Sigmoid colon (tissue), 7 donors: ENCODE measurements around the gene KIF5C. TPM values are rescaled to one million over a fixed set of nuclear protein-coding genes. Genes with fewer than 3 reads are reported as not detected.

Source experiments
- DNase-seq: peaks from one replicate; pipeline ENCODE4 v3.0.0-alpha.2; 2019
- H3K27ac ChIP-seq, 4 donors: fragments of 200-600 bp; sonication (generic); one replicate each; pipeline ENCODE4 v1.5.1; 2016 to 2019; ENCODE audit warnings: mild to moderate bottlenecking in 1 of 4
- H3K27me3 ChIP-seq, 3 donors: fragments of 200-600 bp; sonication (generic); one replicate each; pipeline ENCODE4 v1.5.1; 2019; ENCODE audit warnings: mild to moderate bottlenecking in 1 of 3
- H3K36me3 ChIP-seq, 4 donors: fragments of 200-600 bp; sonication (generic); one replicate each; pipeline ENCODE4 v1.5.1; 2016 to 2019
- H3K4me1 ChIP-seq, 4 donors: fragments of 200-600 bp; sonication (generic); one replicate each; pipeline ENCODE4 v1.5.1; 2017 to 2019
- H3K4me3 ChIP-seq, 4 donors: fragments of 200-600 bp; sonication (generic); one replicate each; pipeline ENCODE4 v1.5.1; 2017 to 2019; ENCODE audit warnings: mild to moderate bottlenecking in 2 of 4, moderate library complexity in 1 of 4
- H3K9me3 ChIP-seq, 4 donors: fragments of 200-600 bp in 3 of 4; sonication (generic) in 3 of 4; one replicate each; pipeline versions ENCODE4 v1.5.1 to v1.6.1; 2013 to 2019
- EP300 ChIP-seq, 4 donors: sonication (generic); formaldehyde crosslinking; IDR thresholded peaks; one replicate each; pipeline ENCODE4 v1.6.1; 2017; ENCODE audit warnings: antibody characterized with exemption in 4 of 4
- POLR2A ChIP-seq, 2 donors: fragments of 450-650 bp; IDR thresholded peaks; one replicate each; pipeline ENCODE4 v1.6.1; 2016; ENCODE audit warnings: antibody characterized with exemption in 2 of 2, mild to moderate bottlenecking in 2 of 2, moderate library complexity in 2 of 2
- POLR2AphosphoS5 ChIP-seq, 4 donors: sonication (generic); formaldehyde crosslinking; IDR thresholded peaks; one replicate each; pipeline ENCODE4 v1.6.1; 2017; ENCODE audit warnings: antibody characterized with exemption in 4 of 4
- WGBS, 2 donors: extraction: QIAGEN DNeasy Blood & Tissue Kit; methylation state at CpG; one replicate each; pipeline ENCODE4 v1.1.7; 2013; 5-methylcytosine and 5-hydroxymethylcytosine counted together
- intact Hi-C: fragments of 100-400 bp; cut with DNase I; formaldehyde crosslinking; loops from one replicate; pipeline ENCODE4 v1.15.1; 2023
- polyA plus RNA-seq, 3 donors: library from polyadenylated mRNA; stranded (reverse); fragments of 200-250 nt; gene quantifications; one replicate each; pipeline ENCODE4 v1.2.3, GENCODE V29; 2013
- total RNA-seq, 4 donors: library from RNA; depleted of rRNA; stranded (reverse); fragments of >200 nt; gene quantifications; one replicate each; pipeline ENCODE4 v1.1.0, GENCODE V29; 2016
- TF ChIP-seq, protein P1 (sequence below), 4 experiments: fragments of 450-650 bp in 3 of 4; fragments of 200-600 bp in 1 of 4; IDR thresholded peaks; one replicate each; pipeline ENCODE4 v1.5.1; 2016 to 2019; ENCODE audit warnings: antibody characterized with exemption in 4 of 4, mild to moderate bottlenecking in 3 of 4, moderate library complexity in 2 of 4
- donor health status: healthy with polysubstance abuse.
- donor health status: Bipolar disorder and iron deficiency.
- donor health status: healthy.

Gene KIF5C
- total and polyA plus RNA-seq, 7 donors = 0.23 to 11.1 (median 7.3) TPM

DNA sequence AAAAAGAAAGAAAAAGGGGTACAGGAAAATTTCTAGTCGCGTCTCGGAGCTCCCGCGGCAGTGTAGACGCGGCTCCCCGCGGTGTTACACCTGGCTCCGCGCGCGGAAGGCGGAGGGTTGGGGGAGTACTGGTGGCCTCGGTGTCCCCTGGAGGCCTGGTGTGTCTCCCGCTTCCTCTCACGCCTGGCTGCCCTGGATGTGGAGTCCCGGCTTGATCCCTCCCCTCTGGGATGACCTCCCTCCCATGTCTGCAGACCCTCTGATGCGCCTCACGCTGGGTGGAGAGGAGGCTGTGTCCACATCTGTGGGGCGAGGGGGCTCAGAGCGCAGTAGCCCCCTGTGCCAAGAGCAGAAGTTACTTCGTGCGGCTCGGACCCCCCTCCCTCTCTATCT, 1.2 kb downstream of the KIF5C start:
- H3K36me3 ChIP-seq = no peaks in the 10 kb centered on the region
- H3K4me1 ChIP-seq = peaks cover 0 to 29% (median 23%) of the 10 kb centered on the region in 4 donors
- H3K4me3 ChIP-seq = peak overlapping the region; percentile 28 to 54 (median 46)
- no peak overlapping the region for H3K27ac ChIP-seq
- TF ChIP-seq, protein P1, sequence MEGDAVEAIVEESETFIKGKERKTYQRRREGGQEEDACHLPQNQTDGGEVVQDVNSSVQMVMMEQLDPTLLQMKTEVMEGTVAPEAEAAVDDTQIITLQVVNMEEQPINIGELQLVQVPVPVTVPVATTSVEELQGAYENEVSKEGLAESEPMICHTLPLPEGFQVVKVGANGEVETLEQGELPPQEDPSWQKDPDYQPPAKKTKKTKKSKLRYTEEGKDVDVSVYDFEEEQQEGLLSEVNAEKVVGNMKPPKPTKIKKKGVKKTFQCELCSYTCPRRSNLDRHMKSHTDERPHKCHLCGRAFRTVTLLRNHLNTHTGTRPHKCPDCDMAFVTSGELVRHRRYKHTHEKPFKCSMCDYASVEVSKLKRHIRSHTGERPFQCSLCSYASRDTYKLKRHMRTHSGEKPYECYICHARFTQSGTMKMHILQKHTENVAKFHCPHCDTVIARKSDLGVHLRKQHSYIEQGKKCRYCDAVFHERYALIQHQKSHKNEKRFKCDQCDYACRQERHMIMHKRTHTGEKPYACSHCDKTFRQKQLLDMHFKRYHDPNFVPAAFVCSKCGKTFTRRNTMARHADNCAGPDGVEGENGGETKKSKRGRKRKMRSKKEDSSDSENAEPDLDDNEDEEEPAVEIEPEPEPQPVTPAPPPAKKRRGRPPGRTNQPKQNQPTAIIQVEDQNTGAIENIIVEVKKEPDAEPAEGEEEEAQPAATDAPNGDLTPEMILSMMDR (IDR thresholded peaks at IDR 0.05) = no peak
- TF ChIP-seq POLR2AphosphoS5 (IDR thresholded peaks at IDR 0.05) = no peak
- no peak for TF ChIP-seq EP300 (IDR thresholded peaks at IDR 0.05)
- no peak for TF ChIP-seq POLR2A (IDR thresholded peaks at IDR 0.05)
- 3 to 11% methylated on average over 25 of the region's 25 CpGs for WGBS, 2 donors
- intact Hi-C loops = loop anchor here (10.0 kb wide), 1 partner anchor 231 kb away; the partner anchor contains the start of gene EPC2
- DNase-seq = no peak
- peaks cover 16 to 46% (median 21%) of the 10 kb centered on the region in 3 donors for H3K27me3 ChIP-seq
- H3K9me3 ChIP-seq = peaks cover 0 to 5% (median 0%) of the 10 kb centered on the region in 4 donors

DNA sequence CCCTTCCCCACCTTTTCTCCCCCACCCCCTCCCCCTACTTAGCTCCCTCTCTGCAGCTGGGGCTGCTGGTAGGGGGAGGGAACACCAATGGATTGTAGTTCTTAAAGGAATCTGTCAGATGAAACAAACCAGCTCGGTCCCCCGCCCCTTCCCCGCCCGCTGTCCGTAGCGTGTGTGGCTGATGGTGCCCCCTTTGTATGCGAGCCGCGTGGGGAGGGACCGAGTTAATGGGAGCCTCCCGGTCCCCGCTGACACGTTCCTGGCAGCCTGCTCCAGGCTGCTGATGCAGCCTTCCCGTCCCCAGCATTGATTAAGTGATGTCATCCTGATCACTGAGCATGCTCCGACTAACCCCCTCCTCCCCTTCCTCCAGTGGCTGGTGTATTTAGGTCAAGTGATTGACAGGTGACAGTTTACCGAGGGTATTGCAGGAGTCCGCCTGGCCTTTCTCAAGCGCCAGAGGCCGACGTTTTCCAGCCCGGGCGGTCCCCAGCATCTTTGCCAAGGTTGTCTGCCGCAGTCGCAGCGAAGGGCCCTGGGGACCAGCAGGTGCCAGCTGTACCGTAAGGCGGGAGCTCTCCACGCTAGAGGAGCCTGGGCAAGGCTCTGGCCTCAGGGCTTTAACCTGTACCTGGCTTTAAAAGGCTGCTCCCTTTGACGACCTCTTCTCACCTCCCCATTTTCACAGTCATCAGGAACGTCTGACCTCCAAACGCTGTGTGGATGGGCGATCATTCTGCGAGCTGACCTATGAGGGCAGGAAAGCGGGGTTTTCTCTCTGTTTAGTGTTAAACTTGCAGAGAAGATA, 1.8 kb downstream of the KIF5C start:
- Histone ChIP-seq H3K36me3 (no peaks in the 10 kb centered on the region), H3K4me3 (peak overlapping the region in 3 of 4 donors; percentile 43 to 54 (median 49)), H3K27ac (peak overlapping the region in 1 of 4 donors; percentile 29), H3K4me1 (peaks cover 0 to 29% (median 23%) of the 10 kb centered on the region in 4 donors), H3K27me3 (peaks cover 16 to 45% (median 21%) of the 10 kb centered on the region in 3 donors), H3K9me3 (peaks cover 0 to 5% (median 0%) of the 10 kb centered on the region in 4 donors)
- WGBS, 2 donors = 14 to 16% methylated on average over 34 of the region's 34 CpGs
- intact Hi-C loops = loop anchor here (10.0 kb wide), 1 partner anchor 232 kb away; the partner anchor contains the start of gene EPC2
- no peak for DNase-seq
- TF ChIP-seq EP300 (IDR thresholded peaks at IDR 0.05) = no peak
- TF ChIP-seq, protein P1 (IDR thresholded peaks at IDR 0.05) = no peak
- TF ChIP-seq POLR2AphosphoS5 (IDR thresholded peaks at IDR 0.05) = no peak
- TF ChIP-seq POLR2A (IDR thresholded peaks at IDR 0.05) = no peak

DNA sequence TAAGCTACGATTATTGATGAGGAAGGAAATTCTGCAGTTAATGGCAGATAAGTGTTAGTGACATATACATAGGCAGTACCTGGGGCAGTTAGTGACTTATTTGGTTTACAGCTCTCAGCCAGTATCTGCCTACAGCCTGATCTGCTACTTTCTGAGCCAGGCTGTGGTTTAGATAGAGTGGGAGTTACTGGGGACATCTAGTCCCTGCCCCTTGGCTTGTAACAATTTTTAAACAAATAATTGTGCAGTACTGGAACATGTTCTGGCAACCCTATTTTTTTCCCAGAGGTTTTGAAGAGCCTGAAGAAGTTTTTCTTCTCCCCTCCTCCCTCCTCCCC, 2.3 kb downstream of the KIF5C start:
- Histone ChIP-seq H3K4me3 (no peak overlapping the region), H3K27me3 (peaks cover 16 to 45% (median 21%) of the 10 kb centered on the region in 3 donors), H3K9me3 (peaks cover 0 to 5% (median 0%) of the 10 kb centered on the region in 4 donors), H3K4me1 (peaks cover 0 to 29% (median 23%) of the 10 kb centered on the region in 4 donors), H3K36me3 (no peaks in the 10 kb centered on the region), H3K27ac (peak overlapping the region in 1 of 4 donors; percentile 29)
- TF ChIP-seq EP300 (IDR thresholded peaks at IDR 0.05) (no peak), POLR2AphosphoS5 (IDR thresholded peaks at IDR 0.05) (no peak), POLR2A (IDR thresholded peaks at IDR 0.05) (no peak)
- TF ChIP-seq, protein P1 (IDR thresholded peaks at IDR 0.05) = no peak
- 30 to 34% methylated on average over 1 of the region's 1 CpG for WGBS, 2 donors
- DNase-seq = no peak
- intact Hi-C loops = loop anchor here (10.0 kb wide), 1 partner anchor 233 kb away; the partner anchor contains the start of gene EPC2

DNA sequence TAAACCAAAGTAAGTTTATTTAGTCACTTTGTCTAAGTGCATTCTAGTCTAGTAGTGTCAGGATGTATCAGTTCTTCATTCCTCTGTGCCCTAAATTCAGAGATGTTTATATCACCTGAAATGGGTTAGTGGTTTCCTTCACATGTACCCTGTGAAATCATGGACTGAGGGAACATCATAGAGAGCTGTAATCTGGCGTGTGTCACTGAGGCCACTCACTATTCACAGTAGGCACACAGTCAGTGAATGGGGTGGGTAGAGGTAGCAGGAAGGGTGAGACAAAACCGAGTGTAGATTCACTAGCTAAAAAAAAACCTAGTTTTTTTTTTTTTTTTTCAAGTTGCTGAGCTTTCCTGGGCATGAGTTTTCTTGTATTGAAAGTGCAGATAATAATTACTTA, 5.6 kb downstream of the KIF5C start:
- DNase-seq = no peak
- Histone ChIP-seq H3K36me3 (no peaks in the 10 kb centered on the region), H3K4me1 (peaks cover 0 to 19% (median 15%) of the 10 kb centered on the region in 4 donors), H3K27ac (no peak overlapping the region), H3K4me3 (no peak overlapping the region), H3K9me3 (peaks cover 0 to 5% (median 0%) of the 10 kb centered on the region in 4 donors), H3K27me3 (peaks cover 11 to 20% (median 14%) of the 10 kb centered on the region in 3 donors)
- TF ChIP-seq EP300 (IDR thresholded peaks at IDR 0.05) = no peak
- TF ChIP-seq POLR2A (IDR thresholded peaks at IDR 0.05) = no peak
- no peak for TF ChIP-seq POLR2AphosphoS5 (IDR thresholded peaks at IDR 0.05)
- TF ChIP-seq, protein P1 (IDR thresholded peaks at IDR 0.05) = no peak
- WGBS, 2 donors = 80 to 90% methylated on average over 2 of the region's 2 CpGs
- intact Hi-C loops = no loop called here
